Measurements from ENCODE around the gene F7.

DNA sequence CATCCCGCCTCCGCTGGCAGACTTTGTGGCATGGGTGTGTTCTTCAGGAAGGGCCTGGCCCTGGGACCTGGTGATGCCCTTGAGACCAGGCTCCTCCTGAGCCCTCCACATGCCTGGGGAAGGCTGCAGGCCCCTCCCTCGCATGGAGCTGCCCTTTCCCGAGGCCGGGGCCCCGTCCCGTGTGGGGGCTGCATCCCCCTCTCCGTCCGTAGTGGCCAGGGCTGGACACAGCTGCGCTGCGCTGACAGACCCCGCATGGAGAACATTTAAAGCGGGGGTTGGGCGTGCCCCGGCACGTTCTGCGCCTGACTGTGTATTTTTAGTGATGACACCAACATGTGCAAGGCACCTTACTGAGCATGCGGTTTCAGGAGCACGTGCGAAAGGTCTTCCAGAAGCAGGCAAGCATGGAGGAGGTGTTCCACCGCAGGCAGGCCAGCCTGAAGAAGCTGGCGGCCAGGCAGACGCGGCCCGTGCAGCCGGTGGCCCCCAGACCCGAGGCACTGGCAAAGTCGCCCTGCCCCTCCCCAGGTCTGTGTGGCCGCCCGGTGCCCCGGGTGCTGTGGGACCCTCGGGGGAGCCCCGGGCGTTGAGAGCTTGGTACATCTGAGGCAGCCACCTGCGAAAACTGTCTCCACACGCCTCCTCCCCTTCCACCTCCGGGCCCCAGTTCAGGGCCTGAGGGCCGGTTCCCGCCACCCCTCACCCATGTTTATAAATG lies 28.8 kb upstream of the F7 start:
- TF ChIP-seq, protein P1, sequence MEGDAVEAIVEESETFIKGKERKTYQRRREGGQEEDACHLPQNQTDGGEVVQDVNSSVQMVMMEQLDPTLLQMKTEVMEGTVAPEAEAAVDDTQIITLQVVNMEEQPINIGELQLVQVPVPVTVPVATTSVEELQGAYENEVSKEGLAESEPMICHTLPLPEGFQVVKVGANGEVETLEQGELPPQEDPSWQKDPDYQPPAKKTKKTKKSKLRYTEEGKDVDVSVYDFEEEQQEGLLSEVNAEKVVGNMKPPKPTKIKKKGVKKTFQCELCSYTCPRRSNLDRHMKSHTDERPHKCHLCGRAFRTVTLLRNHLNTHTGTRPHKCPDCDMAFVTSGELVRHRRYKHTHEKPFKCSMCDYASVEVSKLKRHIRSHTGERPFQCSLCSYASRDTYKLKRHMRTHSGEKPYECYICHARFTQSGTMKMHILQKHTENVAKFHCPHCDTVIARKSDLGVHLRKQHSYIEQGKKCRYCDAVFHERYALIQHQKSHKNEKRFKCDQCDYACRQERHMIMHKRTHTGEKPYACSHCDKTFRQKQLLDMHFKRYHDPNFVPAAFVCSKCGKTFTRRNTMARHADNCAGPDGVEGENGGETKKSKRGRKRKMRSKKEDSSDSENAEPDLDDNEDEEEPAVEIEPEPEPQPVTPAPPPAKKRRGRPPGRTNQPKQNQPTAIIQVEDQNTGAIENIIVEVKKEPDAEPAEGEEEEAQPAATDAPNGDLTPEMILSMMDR (IDR thresholded peaks at IDR 0.05) = no peak
- no peak for TF ChIP-seq POLR2A (IDR thresholded peaks at IDR 0.05)

All from body of pancreas (tissue), 4 donors.